Liver (tissue), 9 donors: ENCODE measurements around the gene MYF6. TPM values are rescaled to one million over a fixed set of nuclear protein-coding genes. Genes with fewer than 3 reads are reported as not detected.

Experiments used
- DNase-seq: peaks from one replicate; pipeline ENCODE4 v3.0.0-alpha.2; 2017; ENCODE audit warnings: low spot score
- H3K27ac ChIP-seq, 2 donors: one replicate each; pipeline ENCODE4 v1.7.0; 2013; ENCODE audit warnings: inconsistent platforms in 2 of 2, low read length in 2 of 2, control low read depth in 1 of 2, low read depth in 1 of 2, mild to moderate bottlenecking in 1 of 2
- H3K27me3 ChIP-seq, 4 donors: one replicate each; pipeline versions ENCODE4 v1.6.1 to v1.7.0; 2013; ENCODE audit warnings: low read length in 3 of 4, inconsistent platforms in 1 of 4, mild to moderate bottlenecking in 1 of 4, moderate library complexity in 1 of 4; ENCODE audit not compliant: control insufficient read depth in 4 of 4, insufficient read depth in 4 of 4
- H3K36me3 ChIP-seq, 4 donors: one replicate each; pipeline versions ENCODE4 v1.6.1 to v1.7.0; 2013; ENCODE audit warnings: low read length in 3 of 4, mild to moderate bottlenecking in 3 of 4, low read depth in 1 of 4, moderate library complexity in 1 of 4; ENCODE audit not compliant: control insufficient read depth in 4 of 4, insufficient read depth in 3 of 4
- H3K4me1 ChIP-seq, 4 donors: one replicate each; pipeline versions ENCODE4 v1.6.1 to v1.7.0; 2013; ENCODE audit warnings: low read length in 3 of 4, mild to moderate bottlenecking in 3 of 4, moderate library complexity in 1 of 4; ENCODE audit not compliant: control insufficient read depth in 4 of 4, insufficient read depth in 4 of 4
- H3K4me3 ChIP-seq, 3 donors: one replicate each; pipeline versions ENCODE4 v1.6.1 to v1.7.0; 2013; ENCODE audit warnings: low read length in 3 of 3, control low read depth in 1 of 3, low read depth in 1 of 3, mild to moderate bottlenecking in 1 of 3
- H3K9ac ChIP-seq, 2 donors: one replicate each; pipeline ENCODE4 v1.7.0; 2013; ENCODE audit warnings: low read length in 2 of 2, mild to moderate bottlenecking in 2 of 2, moderate library complexity in 2 of 2, control low read depth in 1 of 2, low read depth in 1 of 2
- H3K9me3 ChIP-seq, 4 donors: one replicate each; pipeline versions ENCODE4 v1.6.1 to v1.7.0; 2013; ENCODE audit warnings: low read length in 3 of 4; ENCODE audit not compliant: control insufficient read depth in 4 of 4
- EGR1 ChIP-seq, 2 donors: IDR thresholded peaks; 2 replicates each; pipeline ENCODE4 v1.6.1; 2016 to 2018; ENCODE audit warnings: antibody characterized with exemption in 2 of 2, low read depth in 2 of 2
- FOXA1 ChIP-seq: IDR thresholded peaks from 2 replicates; pipeline ENCODE4 v1.6.1; 2016; ENCODE audit warnings: antibody characterized with exemption
- FOXA2 ChIP-seq: IDR thresholded peaks from 2 replicates; pipeline ENCODE4 v1.6.1; 2016; ENCODE audit warnings: antibody characterized with exemption
- GABPA ChIP-seq, 2 donors: IDR thresholded peaks in 1 of 2; conservative IDR thresholded peaks in 1 of 2; 2 replicates each; pipeline ENCODE4 v1.6.1; 2016; ENCODE audit warnings: antibody characterized with exemption in 2 of 2, mild to moderate bottlenecking in 1 of 2, moderate library complexity in 1 of 2
- HNF4A ChIP-seq, 2 donors: conservative IDR thresholded peaks; 2 replicates each; pipeline ENCODE4 v1.6.1; 2016; ENCODE audit warnings: antibody characterized with exemption in 2 of 2, mild to moderate bottlenecking in 2 of 2
- HNF4G ChIP-seq: IDR thresholded peaks from 2 replicates; pipeline ENCODE4 v1.6.1; 2016; ENCODE audit warnings: antibody characterized with exemption
- JUND ChIP-seq, 2 donors: IDR thresholded peaks; 2 replicates each; pipeline ENCODE4 v1.6.1; 2016; ENCODE audit warnings: antibody characterized with exemption in 2 of 2
- RAD21 ChIP-seq, 2 donors: IDR thresholded peaks; 2 replicates each; pipeline ENCODE4 v1.6.1; 2016; ENCODE audit warnings: antibody characterized with exemption in 2 of 2, mild to moderate bottlenecking in 2 of 2
- RXRA ChIP-seq, 2 donors: IDR thresholded peaks; 2 replicates each; pipeline ENCODE4 v1.6.1; 2017 to 2018; ENCODE audit warnings: antibody characterized with exemption in 2 of 2, mild to moderate bottlenecking in 1 of 2
- SP1 ChIP-seq: IDR thresholded peaks from 2 replicates; pipeline ENCODE4 v1.6.1; 2018; ENCODE audit warnings: antibody characterized with exemption, mild to moderate bottlenecking
- YY1 ChIP-seq: IDR thresholded peaks from 2 replicates; pipeline ENCODE4 v1.6.1; 2016; ENCODE audit warnings: antibody characterized with exemption, mild to moderate bottlenecking
- WGBS: extraction: QIAGEN DNeasy Blood & Tissue Kit; methylation state at CpG from one replicate; pipeline ENCODE4 v1.1.7; 2013; 5-methylcytosine and 5-hydroxymethylcytosine counted together
- polyA plus RNA-seq, 2 donors: library from polyadenylated mRNA; stranded (reverse) in 1 of 2; unstranded in 1 of 2; fragments of 200-250 nt in 1 of 2; fragments of >200 nt in 1 of 2; fragmentation: Nextera tagmentation in 1 of 2; extraction: Ambion mirVana in 1 of 2; gene quantifications; one replicate each; pipeline versions ENCODE4 v1.2.1 to v1.2.3, GENCODE V29; 2013 to 2015
- total RNA-seq, 2 donors: library from RNA; depleted of rRNA; stranded (reverse); fragments of >200 nt; gene quantifications; one replicate each; pipeline ENCODE4 v1.2.3, GENCODE V29; 2014
- TF ChIP-seq, protein P1 (sequence below): IDR thresholded peaks from 2 replicates; pipeline ENCODE4 v1.6.1; 2016; ENCODE audit warnings: antibody characterized with exemption
- TF ChIP-seq, protein P2 (sequence below): IDR thresholded peaks from 2 replicates; pipeline ENCODE4 v1.6.1; 2016; ENCODE audit warnings: antibody characterized with exemption, mild to moderate bottlenecking
- TF ChIP-seq, protein P3 (sequence below): IDR thresholded peaks from 2 replicates; pipeline ENCODE4 v1.6.1; 2016; ENCODE audit warnings: antibody characterized with exemption
- TF ChIP-seq, protein P4 (sequence below): IDR thresholded peaks from 2 replicates; pipeline ENCODE4 v1.6.1; 2016; ENCODE audit warnings: antibody characterized with exemption
- TF ChIP-seq, protein P5 (sequence below): fragments of 150-350 bp; IDR thresholded peaks from 2 replicates; pipeline ENCODE4 v1.5.1; 2017; ENCODE audit warnings: improper control_type of control experiment, low read depth, low read length; ENCODE audit not compliant: missing input control
- donor health status: healthy.
- donor health status: healthy.
- donor health status: healthy.
- donor health status: healthy.
- donor health status: healthy.

MYF6 gene
- total and polyA plus RNA-seq, 4 donors = 0.05 to 0.18 TPM; not detected in 2

DNA sequence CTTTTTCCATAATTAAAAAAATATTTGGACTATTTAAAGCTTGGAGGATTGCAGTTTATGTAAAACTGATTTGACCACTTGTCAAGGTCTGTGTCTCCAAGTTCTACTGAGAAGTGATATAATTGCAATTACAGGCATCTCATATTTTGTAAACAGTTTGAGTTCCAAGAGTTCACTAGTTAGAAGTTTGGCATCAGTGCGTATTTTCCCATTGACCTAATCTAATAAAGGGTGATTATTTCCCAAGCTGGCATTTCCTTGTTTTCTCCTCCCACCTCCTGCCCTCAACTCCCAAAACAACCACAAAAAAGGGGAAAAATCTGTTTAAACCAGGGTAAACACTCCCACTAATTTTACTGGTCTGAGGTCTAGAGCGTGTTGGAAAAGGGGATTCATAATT, 3.0 kb upstream of the MYF6 start:
- no peaks in the 10 kb centered on the region for H3K9me3 ChIP-seq
- H3K27ac ChIP-seq = peak overlapping the region; percentile 8 to 20
- WGBS = 63% methylated on average over 2 of the region's 2 CpGs
- no peaks in the 10 kb centered on the region for H3K36me3 ChIP-seq
- no peak overlapping the region for H3K4me3 ChIP-seq
- TF ChIP-seq, protein P1, sequence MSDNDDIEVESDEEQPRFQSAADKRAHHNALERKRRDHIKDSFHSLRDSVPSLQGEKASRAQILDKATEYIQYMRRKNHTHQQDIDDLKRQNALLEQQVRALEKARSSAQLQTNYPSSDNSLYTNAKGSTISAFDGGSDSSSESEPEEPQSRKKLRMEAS = no peak
- TF ChIP-seq JUND (IDR thresholded peaks at IDR 0.05) (no peak), HNF4A (conservative IDR thresholded peaks at IDR 0.05) (peak; percentile 70 to 71), EGR1 (IDR thresholded peaks at IDR 0.05; ENCODE audit: low read depth in 2 of 2) (peak in 1 of 2 donors; percentile 33), RXRA (IDR thresholded peaks at IDR 0.05) (peak; percentile 33 to 60), RAD21 (IDR thresholded peaks at IDR 0.05) (peak; percentile 12 to 19), HNF4G (no peak), YY1 (peak; percentile 44), SP1 (peak; percentile 47), FOXA2 (no peak), FOXA1 (no peak)
- TF ChIP-seq, protein P2, sequence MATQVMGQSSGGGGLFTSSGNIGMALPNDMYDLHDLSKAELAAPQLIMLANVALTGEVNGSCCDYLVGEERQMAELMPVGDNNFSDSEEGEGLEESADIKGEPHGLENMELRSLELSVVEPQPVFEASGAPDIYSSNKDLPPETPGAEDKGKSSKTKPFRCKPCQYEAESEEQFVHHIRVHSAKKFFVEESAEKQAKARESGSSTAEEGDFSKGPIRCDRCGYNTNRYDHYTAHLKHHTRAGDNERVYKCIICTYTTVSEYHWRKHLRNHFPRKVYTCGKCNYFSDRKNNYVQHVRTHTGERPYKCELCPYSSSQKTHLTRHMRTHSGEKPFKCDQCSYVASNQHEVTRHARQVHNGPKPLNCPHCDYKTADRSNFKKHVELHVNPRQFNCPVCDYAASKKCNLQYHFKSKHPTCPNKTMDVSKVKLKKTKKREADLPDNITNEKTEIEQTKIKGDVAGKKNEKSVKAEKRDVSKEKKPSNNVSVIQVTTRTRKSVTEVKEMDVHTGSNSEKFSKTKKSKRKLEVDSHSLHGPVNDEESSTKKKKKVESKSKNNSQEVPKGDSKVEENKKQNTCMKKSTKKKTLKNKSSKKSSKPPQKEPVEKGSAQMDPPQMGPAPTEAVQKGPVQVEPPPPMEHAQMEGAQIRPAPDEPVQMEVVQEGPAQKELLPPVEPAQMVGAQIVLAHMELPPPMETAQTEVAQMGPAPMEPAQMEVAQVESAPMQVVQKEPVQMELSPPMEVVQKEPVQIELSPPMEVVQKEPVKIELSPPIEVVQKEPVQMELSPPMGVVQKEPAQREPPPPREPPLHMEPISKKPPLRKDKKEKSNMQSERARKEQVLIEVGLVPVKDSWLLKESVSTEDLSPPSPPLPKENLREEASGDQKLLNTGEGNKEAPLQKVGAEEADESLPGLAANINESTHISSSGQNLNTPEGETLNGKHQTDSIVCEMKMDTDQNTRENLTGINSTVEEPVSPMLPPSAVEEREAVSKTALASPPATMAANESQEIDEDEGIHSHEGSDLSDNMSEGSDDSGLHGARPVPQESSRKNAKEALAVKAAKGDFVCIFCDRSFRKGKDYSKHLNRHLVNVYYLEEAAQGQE = peak; percentile 47
- no peak overlapping the region for H3K9ac ChIP-seq
- H3K27me3 ChIP-seq = no peaks in the 10 kb centered on the region
- no peak for DNase-seq
- peaks cover 2 to 15% (median 6%) of the 10 kb centered on the region in 4 donors for H3K4me1 ChIP-seq

DNA sequence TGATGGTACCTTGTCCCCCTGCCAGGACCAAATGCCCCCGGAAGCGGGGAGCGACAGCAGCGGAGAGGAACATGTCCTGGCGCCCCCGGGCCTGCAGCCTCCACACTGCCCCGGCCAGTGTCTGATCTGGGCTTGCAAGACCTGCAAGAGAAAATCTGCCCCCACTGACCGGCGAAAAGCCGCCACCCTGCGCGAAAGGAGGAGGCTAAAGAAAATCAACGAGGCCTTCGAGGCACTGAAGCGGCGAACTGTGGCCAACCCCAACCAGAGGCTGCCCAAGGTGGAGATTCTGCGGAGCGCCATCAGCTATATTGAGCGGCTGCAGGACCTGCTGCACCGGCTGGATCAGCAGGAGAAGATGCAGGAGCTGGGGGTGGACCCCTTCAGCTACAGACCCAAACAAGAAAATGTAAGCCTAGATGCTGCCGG, 410 bp downstream of the MYF6 start:
- Histone ChIP-seq H3K4me3 (no peak overlapping the region), H3K9ac (no peak overlapping the region), H3K27me3 (no peaks in the 10 kb centered on the region), H3K9me3 (no peaks in the 10 kb centered on the region), H3K36me3 (no peaks in the 10 kb centered on the region), H3K4me1 (peaks cover 0 to 9% (median 6%) of the 10 kb centered on the region in 4 donors), H3K27ac (no peak overlapping the region)
- TF ChIP-seq YY1 (no peak), SP1 (no peak), JUND (IDR thresholded peaks at IDR 0.05) (no peak), EGR1 (IDR thresholded peaks at IDR 0.05; ENCODE audit: low read depth in 2 of 2) (no peak), FOXA1 (no peak), HNF4A (conservative IDR thresholded peaks at IDR 0.05) (no peak), GABPA (IDR thresholded peaks at IDR 0.05 in 1 of 2, conservative IDR thresholded peaks at IDR 0.05 in 1 of 2) (no peak)
- TF ChIP-seq, protein P3, sequence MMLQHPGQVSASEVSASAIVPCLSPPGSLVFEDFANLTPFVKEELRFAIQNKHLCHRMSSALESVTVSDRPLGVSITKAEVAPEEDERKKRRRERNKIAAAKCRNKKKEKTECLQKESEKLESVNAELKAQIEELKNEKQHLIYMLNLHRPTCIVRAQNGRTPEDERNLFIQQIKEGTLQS = no peak
- TF ChIP-seq, protein P4, sequence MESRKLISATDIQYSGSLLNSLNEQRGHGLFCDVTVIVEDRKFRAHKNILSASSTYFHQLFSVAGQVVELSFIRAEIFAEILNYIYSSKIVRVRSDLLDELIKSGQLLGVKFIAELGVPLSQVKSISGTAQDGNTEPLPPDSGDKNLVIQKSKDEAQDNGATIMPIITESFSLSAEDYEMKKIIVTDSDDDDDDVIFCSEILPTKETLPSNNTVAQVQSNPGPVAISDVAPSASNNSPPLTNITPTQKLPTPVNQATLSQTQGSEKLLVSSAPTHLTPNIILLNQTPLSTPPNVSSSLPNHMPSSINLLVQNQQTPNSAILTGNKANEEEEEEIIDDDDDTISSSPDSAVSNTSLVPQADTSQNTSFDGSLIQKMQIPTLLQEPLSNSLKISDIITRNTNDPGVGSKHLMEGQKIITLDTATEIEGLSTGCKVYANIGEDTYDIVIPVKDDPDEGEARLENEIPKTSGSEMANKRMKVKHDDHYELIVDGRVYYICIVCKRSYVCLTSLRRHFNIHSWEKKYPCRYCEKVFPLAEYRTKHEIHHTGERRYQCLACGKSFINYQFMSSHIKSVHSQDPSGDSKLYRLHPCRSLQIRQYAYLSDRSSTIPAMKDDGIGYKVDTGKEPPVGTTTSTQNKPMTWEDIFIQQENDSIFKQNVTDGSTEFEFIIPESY = no peak
- TF ChIP-seq, protein P1 = no peak
- TF ChIP-seq, protein P5, sequence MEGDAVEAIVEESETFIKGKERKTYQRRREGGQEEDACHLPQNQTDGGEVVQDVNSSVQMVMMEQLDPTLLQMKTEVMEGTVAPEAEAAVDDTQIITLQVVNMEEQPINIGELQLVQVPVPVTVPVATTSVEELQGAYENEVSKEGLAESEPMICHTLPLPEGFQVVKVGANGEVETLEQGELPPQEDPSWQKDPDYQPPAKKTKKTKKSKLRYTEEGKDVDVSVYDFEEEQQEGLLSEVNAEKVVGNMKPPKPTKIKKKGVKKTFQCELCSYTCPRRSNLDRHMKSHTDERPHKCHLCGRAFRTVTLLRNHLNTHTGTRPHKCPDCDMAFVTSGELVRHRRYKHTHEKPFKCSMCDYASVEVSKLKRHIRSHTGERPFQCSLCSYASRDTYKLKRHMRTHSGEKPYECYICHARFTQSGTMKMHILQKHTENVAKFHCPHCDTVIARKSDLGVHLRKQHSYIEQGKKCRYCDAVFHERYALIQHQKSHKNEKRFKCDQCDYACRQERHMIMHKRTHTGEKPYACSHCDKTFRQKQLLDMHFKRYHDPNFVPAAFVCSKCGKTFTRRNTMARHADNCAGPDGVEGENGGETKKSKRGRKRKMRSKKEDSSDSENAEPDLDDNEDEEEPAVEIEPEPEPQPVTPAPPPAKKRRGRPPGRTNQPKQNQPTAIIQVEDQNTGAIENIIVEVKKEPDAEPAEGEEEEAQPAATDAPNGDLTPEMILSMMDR = no peak
- no peak for DNase-seq
- 68% methylated on average over 21 of the region's 21 CpGs for WGBS
